HEK293 (cell line): ENCODE results near the gene FAM236B.
"Not testable (repeated sequence)": the region's sequence is repeated elsewhere in the genome, so short reads cannot be mapped to it uniquely, and the experiment has no call there.

Experiments used
- BCL11A ChIP-seq: fragments of 450-650 bp; formaldehyde crosslinking; IDR thresholded peaks from 2 replicates; pipeline ENCODE4 v1.5.1; 2016; ENCODE audit warnings: low read depth, missing biosample characterization, missing genetic modification characterization
- RBAK ChIP-seq: fragments of 450-650 bp; formaldehyde crosslinking; IDR thresholded peaks from 2 replicates; pipeline ENCODE4 v1.5.1; 2016; ENCODE audit warnings: missing biosample characterization, missing genetic modification characterization
- REPIN1 ChIP-seq: fragments of 450-650 bp; formaldehyde crosslinking; IDR thresholded peaks from 2 replicates; pipeline ENCODE4 v1.5.1; 2017; ENCODE audit warnings: missing biosample characterization, missing genetic modification characterization, low read depth
- ZBTB21 ChIP-seq: fragments of 450-650 bp; formaldehyde crosslinking; IDR thresholded peaks from 2 replicates; pipeline ENCODE4 v1.5.1; 2017; ENCODE audit warnings: missing biosample characterization, missing genetic modification characterization
- ZIC2 ChIP-seq: fragments of 450-650 bp; formaldehyde crosslinking; IDR thresholded peaks from 2 replicates; pipeline ENCODE4 v1.5.1; 2016; ENCODE audit warnings: missing biosample characterization, missing genetic modification characterization
- ZNF302 ChIP-seq: fragments of 450-650 bp; formaldehyde crosslinking; IDR thresholded peaks from 2 replicates; pipeline ENCODE4 v1.5.1; 2016; ENCODE audit warnings: missing biosample characterization, missing genetic modification characterization, low read depth
- ZNF544 ChIP-seq: fragments of 450-650 bp; formaldehyde crosslinking; IDR thresholded peaks from 2 replicates; pipeline ENCODE4 v1.5.0; 2017; ENCODE audit warnings: missing biosample characterization, missing genetic modification characterization
- ZNF777 ChIP-seq: fragments of 450-650 bp; formaldehyde crosslinking; IDR thresholded peaks from 2 replicates; pipeline ENCODE4 v1.5.1; 2017; ENCODE audit warnings: missing biosample characterization, missing genetic modification characterization, borderline replicate concordance
- TF ChIP-seq, protein P1 (sequence below): fragments of 450-650 bp; formaldehyde crosslinking; IDR thresholded peaks from 2 replicates; pipeline ENCODE4 v1.5.1; 2016; ENCODE audit warnings: missing biosample characterization, missing genetic modification characterization
- TF ChIP-seq, protein P2 (sequence below): fragments of 450-650 bp; formaldehyde crosslinking; IDR thresholded peaks from 2 replicates; pipeline ENCODE4 v1.5.1; 2016; ENCODE audit warnings: missing biosample characterization, missing genetic modification characterization
- TF ChIP-seq, protein P3 (sequence below): fragments of 450-650 bp; formaldehyde crosslinking; IDR thresholded peaks from 2 replicates; pipeline ENCODE4 v1.5.1; 2017; ENCODE audit warnings: missing biosample characterization, mild to moderate bottlenecking, missing genetic modification characterization, moderate library complexity

DNA sequence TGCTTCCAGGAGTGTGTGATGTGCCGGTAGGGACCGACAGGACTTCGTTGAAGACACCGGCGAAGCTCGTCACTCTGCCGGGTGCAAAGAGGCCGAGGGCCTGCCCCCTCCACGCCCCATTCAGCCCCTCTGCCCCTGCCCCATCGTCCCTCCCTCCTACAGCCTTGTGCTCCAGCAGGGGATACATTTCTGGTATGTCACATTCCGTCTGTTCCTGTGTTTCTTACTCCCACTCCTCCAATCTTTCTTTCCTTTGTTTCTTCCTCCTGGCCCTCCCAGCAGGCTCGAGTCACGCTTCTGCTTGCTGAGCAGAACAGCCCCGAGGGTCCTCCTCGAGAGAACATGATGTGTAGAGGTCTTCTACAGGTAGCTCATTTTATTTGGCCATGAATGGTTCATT lies at the start of gene FAM236B:
- TF ChIP-seq, protein P1, sequence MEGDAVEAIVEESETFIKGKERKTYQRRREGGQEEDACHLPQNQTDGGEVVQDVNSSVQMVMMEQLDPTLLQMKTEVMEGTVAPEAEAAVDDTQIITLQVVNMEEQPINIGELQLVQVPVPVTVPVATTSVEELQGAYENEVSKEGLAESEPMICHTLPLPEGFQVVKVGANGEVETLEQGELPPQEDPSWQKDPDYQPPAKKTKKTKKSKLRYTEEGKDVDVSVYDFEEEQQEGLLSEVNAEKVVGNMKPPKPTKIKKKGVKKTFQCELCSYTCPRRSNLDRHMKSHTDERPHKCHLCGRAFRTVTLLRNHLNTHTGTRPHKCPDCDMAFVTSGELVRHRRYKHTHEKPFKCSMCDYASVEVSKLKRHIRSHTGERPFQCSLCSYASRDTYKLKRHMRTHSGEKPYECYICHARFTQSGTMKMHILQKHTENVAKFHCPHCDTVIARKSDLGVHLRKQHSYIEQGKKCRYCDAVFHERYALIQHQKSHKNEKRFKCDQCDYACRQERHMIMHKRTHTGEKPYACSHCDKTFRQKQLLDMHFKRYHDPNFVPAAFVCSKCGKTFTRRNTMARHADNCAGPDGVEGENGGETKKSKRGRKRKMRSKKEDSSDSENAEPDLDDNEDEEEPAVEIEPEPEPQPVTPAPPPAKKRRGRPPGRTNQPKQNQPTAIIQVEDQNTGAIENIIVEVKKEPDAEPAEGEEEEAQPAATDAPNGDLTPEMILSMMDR (tag by site-specific recombination): not testable (repeated sequence)
- TF ChIP-seq, protein P2, sequence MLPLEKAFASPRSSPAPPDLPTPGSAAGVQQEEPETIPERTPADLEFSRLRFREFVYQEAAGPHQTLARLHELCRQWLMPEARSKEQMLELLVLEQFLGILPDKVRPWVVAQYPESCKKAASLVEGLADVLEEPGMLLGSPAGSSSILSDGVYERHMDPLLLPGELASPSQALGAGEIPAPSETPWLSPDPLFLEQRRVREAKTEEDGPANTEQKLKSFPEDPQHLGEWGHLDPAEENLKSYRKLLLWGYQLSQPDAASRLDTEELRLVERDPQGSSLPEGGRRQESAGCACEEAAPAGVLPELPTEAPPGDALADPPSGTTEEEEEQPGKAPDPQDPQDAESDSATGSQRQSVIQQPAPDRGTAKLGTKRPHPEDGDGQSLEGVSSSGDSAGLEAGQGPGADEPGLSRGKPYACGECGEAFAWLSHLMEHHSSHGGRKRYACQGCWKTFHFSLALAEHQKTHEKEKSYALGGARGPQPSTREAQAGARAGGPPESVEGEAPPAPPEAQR (tag by site-specific recombination): not testable (repeated sequence)
- TF ChIP-seq ZBTB21 (tag by site-specific recombination); REPIN1; ZNF544 (tag by site-specific recombination); RBAK (tag by site-specific recombination); BCL11A (tag by site-specific recombination); ZNF302 (tag by site-specific recombination); ZIC2 (tag by site-specific recombination); ZNF777: not testable (repeated sequence)
- TF ChIP-seq, protein P3, sequence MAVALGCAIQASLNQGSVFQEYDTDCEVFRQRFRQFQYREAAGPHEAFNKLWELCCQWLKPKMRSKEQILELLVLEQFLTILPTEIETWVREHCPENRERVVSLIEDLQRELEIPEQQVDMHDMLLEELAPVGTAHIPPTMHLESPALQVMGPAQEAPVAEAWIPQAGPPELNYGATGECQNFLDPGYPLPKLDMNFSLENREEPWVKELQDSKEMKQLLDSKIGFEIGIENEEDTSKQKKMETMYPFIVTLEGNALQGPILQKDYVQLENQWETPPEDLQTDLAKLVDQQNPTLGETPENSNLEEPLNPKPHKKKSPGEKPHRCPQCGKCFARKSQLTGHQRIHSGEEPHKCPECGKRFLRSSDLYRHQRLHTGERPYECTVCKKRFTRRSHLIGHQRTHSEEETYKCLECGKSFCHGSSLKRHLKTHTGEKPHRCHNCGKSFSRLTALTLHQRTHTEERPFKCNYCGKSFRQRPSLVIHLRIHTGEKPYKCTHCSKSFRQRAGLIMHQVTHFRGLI (tag by site-specific recombination): not testable (repeated sequence)
